ENCODE measurements around the gene BEND5.

The BEND5 gene

GRCh38 chr1:48728584-48728983 is 48.1 kb downstream of the BEND5 start:
- H3K9me3 ChIP-seq (ENCODE audit: control insufficient read depth, insufficient read depth, low read depth, low read length): no peaks in the 10 kb centered on the region

More at GRCh38 chr1:48728584-48728983, 48.1 kb downstream of the BEND5 start:
- Histone ChIP-seq H3K4me3 (ENCODE audit: low read depth, low read length) (no peak overlapping the region), H3K36me3 (ENCODE audit: control insufficient read depth in 2 of 2, insufficient read depth in 1 of 2, low read length in 2 of 2) (peaks cover 0 to 39% of the 10 kb centered on the region in 2 experiments; a peak in 1 of 3 replicates), H3K27ac (ENCODE audit: extremely low read depth, low read depth, low read length) (no peak overlapping the region), H3K4me1 (ENCODE audit: control insufficient read depth, insufficient read depth, low read length) (no peaks in the 10 kb centered on the region)
- ChIA-PET POLR2A (no interaction called here), CTCF (no interaction called here)
- TF ChIP-seq ZNF214 (tag by site-specific recombination; IDR thresholded peaks at IDR 0.05; ENCODE audit: borderline replicate concordance): no peak
- no peak for TF ChIP-seq ZNF37A (tag by site-specific recombination; IDR thresholded peaks at IDR 0.05)
- no peak for TF ChIP-seq REST (tag by site-specific recombination; IDR thresholded peaks at IDR 0.05)
- TF ChIP-seq ZNF426 (tag by site-specific recombination; IDR thresholded peaks at IDR 0.05): no peak
- TF ChIP-seq, protein P1, sequence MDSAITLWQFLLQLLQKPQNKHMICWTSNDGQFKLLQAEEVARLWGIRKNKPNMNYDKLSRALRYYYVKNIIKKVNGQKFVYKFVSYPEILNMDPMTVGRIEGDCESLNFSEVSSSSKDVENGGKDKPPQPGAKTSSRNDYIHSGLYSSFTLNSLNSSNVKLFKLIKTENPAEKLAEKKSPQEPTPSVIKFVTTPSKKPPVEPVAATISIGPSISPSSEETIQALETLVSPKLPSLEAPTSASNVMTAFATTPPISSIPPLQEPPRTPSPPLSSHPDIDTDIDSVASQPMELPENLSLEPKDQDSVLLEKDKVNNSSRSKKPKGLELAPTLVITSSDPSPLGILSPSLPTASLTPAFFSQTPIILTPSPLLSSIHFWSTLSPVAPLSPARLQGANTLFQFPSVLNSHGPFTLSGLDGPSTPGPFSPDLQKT (IDR thresholded peaks at IDR 0.05; ENCODE audit: borderline replicate concordance, low read depth, low read length): no peak
- TF ChIP-seq ZNF521 (tag by site-specific recombination; IDR thresholded peaks at IDR 0.05): no peak
- TF ChIP-seq ZNF529 (tag by site-specific recombination; IDR thresholded peaks at IDR 0.05; ENCODE audit: insufficient replicate concordance): no peak
- no peak for TF ChIP-seq ZEB2 (tag by site-specific recombination; IDR thresholded peaks at IDR 0.05)
- TF ChIP-seq KLF16 (tag by site-specific recombination; IDR thresholded peaks at IDR 0.05): no peak
- TF ChIP-seq IKZF3 (tag by site-specific recombination; IDR thresholded peaks at IDR 0.05): no peak
- TF ChIP-seq OSR2 (tag by site-specific recombination; IDR thresholded peaks at IDR 0.05): no peak
- TF ChIP-seq ZNF645 (tag by site-specific recombination; IDR thresholded peaks at IDR 0.05): no peak
- TF ChIP-seq TSHZ1 (tag by site-specific recombination; IDR thresholded peaks at IDR 0.05; ENCODE audit: borderline replicate concordance): no peak

All from HEK293 (cell line).